Measurements from ENCODE around the gene MRPL14. TPM values are rescaled to one million over a fixed set of nuclear protein-coding genes. Genes with fewer than 3 reads are reported as not detected.

The MRPL14 gene
- total RNA-seq, 1 donor from 2014 or later = 40.4 TPM

GRCh38 chr6:44167567-44167966 lies 40.3 kb upstream of the MRPL14 start:
- Histone ChIP-seq H4K20me1 (ENCODE audit: low read depth) (no peaks in the 10 kb centered on the region), H3K9ac (no peak overlapping the region), H3K27me3 (no peaks in the 10 kb centered on the region), H3K4me2 (no peak overlapping the region), H3F3A (ENCODE audit: low read depth) (no peaks in the 10 kb centered on the region), H3K9me3 (ENCODE audit: low read depth) (no peaks in the 10 kb centered on the region), H3K4me1 (peaks cover 13% of the 10 kb centered on the region), H3K79me2 (ENCODE audit: low read depth) (no peaks in the 10 kb centered on the region), H3K36me3 (no peaks in the 10 kb centered on the region), H2AFZ (replicated peaks) (no peak overlapping the region), H3K4me3 (no peak overlapping the region), H3K27ac (no peak overlapping the region)
- Mint-ChIP-seq H3K27me3 (ENCODE audit: insufficient read depth, low read depth) (peaks cover 3% of the 10 kb centered on the region), H3K36me3 (no peaks in the 10 kb centered on the region), H3K9me3 (no peaks in the 10 kb centered on the region), H3K4me3 (no peak overlapping the region), H3K27ac (no peak overlapping the region), H3K4me1 (peaks cover 38% of the 10 kb centered on the region)
- no peak for DNase-seq (ENCODE audit: low spot score)
- TF ChIP-seq CTCF (IDR thresholded peaks at IDR 0.05) = no peak
- no peak for TF ChIP-seq EZH2phosphoT487 (IDR thresholded peaks at IDR 0.05)
- TF ChIP-seq EZH2 (IDR thresholded peaks at IDR 0.05) = no peak

GRCh38 chr6:44166591-44167184 lies 39.4 kb upstream of the MRPL14 start:
- Histone ChIP-seq H2AFZ (replicated peaks) (peak overlapping the region; percentile 73), H3K4me2 (no peak overlapping the region), H3K27ac (no peak overlapping the region), H3K4me3 (no peak overlapping the region), H3K9ac (no peak overlapping the region), H3K79me2 (ENCODE audit: low read depth) (no peaks in the 10 kb centered on the region), H3K36me3 (no peaks in the 10 kb centered on the region), H3F3A (ENCODE audit: low read depth) (no peaks in the 10 kb centered on the region), H3K27me3 (no peaks in the 10 kb centered on the region), H3K4me1 (peaks cover 13% of the 10 kb centered on the region), H3K9me3 (ENCODE audit: low read depth) (no peaks in the 10 kb centered on the region), H4K20me1 (ENCODE audit: low read depth) (no peaks in the 10 kb centered on the region)
- Mint-ChIP-seq H3K27me3 (ENCODE audit: insufficient read depth, low read depth) (peaks cover 3% of the 10 kb centered on the region), H3K4me3 (peak overlapping the region; percentile 10), H3K27ac (peak overlapping the region; percentile 54), H3K4me1 (peaks cover 44% of the 10 kb centered on the region), H3K9me3 (no peaks in the 10 kb centered on the region), H3K36me3 (no peaks in the 10 kb centered on the region)
- peak; percentile 31 for DNase-seq (ENCODE audit: low spot score)
- TF ChIP-seq EZH2 (IDR thresholded peaks at IDR 0.05) = no peak

GRCh38 chr6:44166116-44166515 lies 38.9 kb upstream of the MRPL14 start:
- H4K20me1 ChIP-seq (ENCODE audit: low read depth) = no peaks in the 10 kb centered on the region
- no peaks in the 10 kb centered on the region for H3F3A ChIP-seq (ENCODE audit: low read depth)
- H3K36me3 ChIP-seq = no peaks in the 10 kb centered on the region
- Mint-ChIP-seq H3K27me3 (ENCODE audit: insufficient read depth, low read depth) (peaks cover 3% of the 10 kb centered on the region), H3K9me3 (no peaks in the 10 kb centered on the region), H3K27ac (no peak overlapping the region), H3K4me1 (peaks cover 44% of the 10 kb centered on the region), H3K4me3 (peak overlapping the region; percentile 10), H3K36me3 (no peaks in the 10 kb centered on the region)
- TF ChIP-seq EZH2phosphoT487 (IDR thresholded peaks at IDR 0.05) (no peak), CTCF (IDR thresholded peaks at IDR 0.05) (no peak), EZH2 (IDR thresholded peaks at IDR 0.05) (no peak)
- no peak overlapping the region for H3K4me2 ChIP-seq
- peak overlapping the region; percentile 73 for H2AFZ ChIP-seq (replicated peaks)
- H3K4me1 ChIP-seq = peaks cover 13% of the 10 kb centered on the region
- H3K9me3 ChIP-seq (ENCODE audit: low read depth) = no peaks in the 10 kb centered on the region
- no peak overlapping the region for H3K9ac ChIP-seq
- DNase-seq (ENCODE audit: low spot score) = no peak
- H3K79me2 ChIP-seq (ENCODE audit: low read depth) = no peaks in the 10 kb centered on the region
- no peak overlapping the region for H3K4me3 ChIP-seq
- no peak overlapping the region for H3K27ac ChIP-seq
- H3K27me3 ChIP-seq = no peaks in the 10 kb centered on the region

GRCh38 chr6:44162876-44163625 lies 35.8 kb upstream of the MRPL14 start:
- Histone ChIP-seq H3K4me3 (no peak overlapping the region), H3K4me2 (no peak overlapping the region), H3K27me3 (no peaks in the 10 kb centered on the region), H3K27ac (no peak overlapping the region), H3K79me2 (ENCODE audit: low read depth) (no peaks in the 10 kb centered on the region), H3F3A (ENCODE audit: low read depth) (no peaks in the 10 kb centered on the region), H3K36me3 (no peaks in the 10 kb centered on the region), H3K4me1 (peaks cover 13% of the 10 kb centered on the region), H2AFZ (replicated peaks) (no peak overlapping the region), H4K20me1 (ENCODE audit: low read depth) (no peaks in the 10 kb centered on the region), H3K9me3 (ENCODE audit: low read depth) (no peaks in the 10 kb centered on the region), H3K9ac (no peak overlapping the region)
- Mint-ChIP-seq H3K27ac (peak overlapping the region; percentile 9), H3K4me1 (peaks cover 44% of the 10 kb centered on the region), H3K36me3 (no peaks in the 10 kb centered on the region), H3K27me3 (ENCODE audit: insufficient read depth, low read depth) (peaks cover 7% of the 10 kb centered on the region), H3K4me3 (peak overlapping the region; percentile 31), H3K9me3 (no peaks in the 10 kb centered on the region)
- TF ChIP-seq EZH2 (IDR thresholded peaks at IDR 0.05) = no peak
- no peak for TF ChIP-seq EZH2phosphoT487 (IDR thresholded peaks at IDR 0.05)
- no peak for TF ChIP-seq CTCF (IDR thresholded peaks at IDR 0.05)
- DNase-seq (ENCODE audit: low spot score) = peak; percentile 50

All from neural progenitor cell (in vitro differentiated cells).